ENCODE measurements around the gene TMEM121. TPM values are rescaled to one million over a fixed set of nuclear protein-coding genes. Genes with fewer than 3 reads are reported as not detected.
"Not testable (repeated sequence)": the region's sequence is repeated elsewhere in the genome, so short reads cannot be mapped to it uniquely, and the experiment has no call there.

The TMEM121 gene
- total and polyA plus RNA-seq, 2 donors (not counting 1 experiment from before 2014, with no cell fraction given) = 0.99 to 3.7 TPM

DNA sequence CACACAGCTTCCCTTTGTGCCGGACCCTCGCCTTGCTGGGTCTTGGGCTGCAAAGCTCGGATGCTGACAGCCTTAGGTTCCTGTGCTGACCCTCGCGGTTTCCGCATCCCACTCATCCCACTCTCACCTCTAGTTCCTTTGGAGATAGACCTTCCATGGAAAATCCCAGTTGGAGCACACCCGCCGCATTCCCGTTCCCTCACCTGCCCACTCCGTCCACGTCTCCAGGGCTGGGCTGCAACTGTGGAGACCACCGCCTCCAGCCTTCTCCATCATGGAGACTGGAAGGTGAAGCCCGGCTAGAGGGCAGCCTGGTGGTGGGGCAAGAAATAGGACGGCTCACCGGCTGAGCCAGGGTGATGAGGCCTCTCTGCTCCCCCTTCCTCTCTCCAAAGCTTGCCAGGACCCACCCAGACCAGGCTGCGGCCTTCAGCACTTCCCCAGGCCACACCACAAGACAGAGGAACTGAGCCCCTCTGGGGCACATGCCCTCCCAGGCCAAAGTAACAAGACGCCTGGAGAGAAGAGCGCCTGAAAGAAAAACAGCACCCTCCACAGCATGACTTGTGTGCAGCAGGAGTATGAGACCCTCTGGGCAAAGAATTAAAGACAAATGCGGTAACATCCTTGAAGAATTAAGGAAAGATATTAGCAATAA, 15.0 kb downstream of the TMEM121 start:
- no peak for TF ChIP-seq EZH2 (IDR thresholded peaks at IDR 0.05; ENCODE audit: borderline replicate concordance, insufficient read depth, low read depth, low read length, poor library complexity, severe bottlenecking)
- TF ChIP-seq, protein P1, sequence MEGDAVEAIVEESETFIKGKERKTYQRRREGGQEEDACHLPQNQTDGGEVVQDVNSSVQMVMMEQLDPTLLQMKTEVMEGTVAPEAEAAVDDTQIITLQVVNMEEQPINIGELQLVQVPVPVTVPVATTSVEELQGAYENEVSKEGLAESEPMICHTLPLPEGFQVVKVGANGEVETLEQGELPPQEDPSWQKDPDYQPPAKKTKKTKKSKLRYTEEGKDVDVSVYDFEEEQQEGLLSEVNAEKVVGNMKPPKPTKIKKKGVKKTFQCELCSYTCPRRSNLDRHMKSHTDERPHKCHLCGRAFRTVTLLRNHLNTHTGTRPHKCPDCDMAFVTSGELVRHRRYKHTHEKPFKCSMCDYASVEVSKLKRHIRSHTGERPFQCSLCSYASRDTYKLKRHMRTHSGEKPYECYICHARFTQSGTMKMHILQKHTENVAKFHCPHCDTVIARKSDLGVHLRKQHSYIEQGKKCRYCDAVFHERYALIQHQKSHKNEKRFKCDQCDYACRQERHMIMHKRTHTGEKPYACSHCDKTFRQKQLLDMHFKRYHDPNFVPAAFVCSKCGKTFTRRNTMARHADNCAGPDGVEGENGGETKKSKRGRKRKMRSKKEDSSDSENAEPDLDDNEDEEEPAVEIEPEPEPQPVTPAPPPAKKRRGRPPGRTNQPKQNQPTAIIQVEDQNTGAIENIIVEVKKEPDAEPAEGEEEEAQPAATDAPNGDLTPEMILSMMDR (IDR thresholded peaks at IDR 0.05) = no peak
- H3K9me3 ChIP-seq (ENCODE audit: control extremely low read depth in 1 of 3, control insufficient read depth in 2 of 3, insufficient read depth in 1 of 3, low read length in 2 of 3) = peaks cover 0 to 7% (median 4%) of the 10 kb centered on the region in 3 donors
- DNase-seq (no peak), ATAC-seq (ENCODE audit: low read depth) (no peak)
- Mint-ChIP-seq H3K4me1 (peaks cover 2% of the 10 kb centered on the region), H3K9me3 (ENCODE audit: insufficient read depth) (peaks cover 2% of the 10 kb centered on the region), H3K4me3 (no peak overlapping the region), H3K27me3 (no peaks in the 10 kb centered on the region), H3K27ac (no peak overlapping the region)
- no peak overlapping the region for H3K4me2 ChIP-seq (replicated peaks; ENCODE audit: low read depth, low read length, poor library complexity, severe bottlenecking)
- intact Hi-C loops (cut with micrococcal nuclease) = no loop called here
- ChIA-PET CTCF (no interaction called here), POLR2A (no interaction called here)
- WGBS (ENCODE audit: insufficient coverage) = 87% methylated on average over 17 of the region's 19 CpGs
- H3K4me3 ChIP-seq (ENCODE audit: control extremely low read depth in 1 of 5, extremely low read depth in 1 of 5, insufficient read depth in 1 of 5, low read depth in 2 of 5, low read length in 4 of 5) = no peak overlapping the region
- peaks cover 0 to 5% (median 0%) of the 10 kb centered on the region in 4 experiments for H3K27me3 ChIP-seq (replicated peaks in 1 of 4; ENCODE audit: control extremely low read depth in 1 of 4, control insufficient read depth in 3 of 4, insufficient read depth in 4 of 4, low read length in 3 of 4)
- peaks cover 3% of the 10 kb centered on the region for H3K79me2 ChIP-seq (ENCODE audit: control insufficient read depth, insufficient read depth, low read length)
- H3K27ac ChIP-seq (ENCODE audit: low read length in 2 of 2) = no peak overlapping the region
- no peaks in the 10 kb centered on the region for H4K20me1 ChIP-seq (ENCODE audit: control insufficient read depth, insufficient read depth, low read length, poor library complexity, severe bottlenecking)
- H2AFZ ChIP-seq (ENCODE audit: insufficient read depth, low read depth, low read length, poor library complexity, severe bottlenecking) = no peak overlapping the region
- no peaks in the 10 kb centered on the region for H3K36me3 ChIP-seq (replicated peaks in 1 of 2; ENCODE audit: control extremely low read depth in 1 of 2, control insufficient read depth in 1 of 2, extremely low read depth in 1 of 2, insufficient read depth in 2 of 2, low read length in 1 of 2)
- H3K9ac ChIP-seq (ENCODE audit: low read length) = no peak overlapping the region
- H3K4me1 ChIP-seq (ENCODE audit: control insufficient read depth in 2 of 2, insufficient read depth in 2 of 2, low read length in 2 of 2) = peaks cover 4 to 7% of the 10 kb centered on the region in 2 donors

DNA sequence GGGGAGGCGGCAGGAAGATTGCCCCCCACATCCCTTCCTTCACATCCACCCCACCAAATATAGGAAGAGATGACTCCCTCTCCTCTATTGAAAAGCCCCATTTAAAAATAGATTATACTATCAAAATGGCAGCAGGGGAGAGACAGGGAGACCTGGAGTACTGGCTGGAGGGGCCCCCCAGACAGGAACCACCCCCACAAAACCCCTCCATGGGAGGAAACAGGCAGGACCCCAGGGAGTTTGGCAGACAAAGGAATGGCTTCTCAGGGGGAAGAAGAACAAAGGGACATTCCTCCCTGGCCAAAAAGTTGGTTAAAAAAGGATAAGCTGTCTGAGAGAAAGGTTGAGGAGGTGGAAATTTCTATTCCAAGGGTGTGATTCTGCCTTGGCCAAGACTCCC, 19.3 kb downstream of the TMEM121 start:
- intact Hi-C loops (cut with micrococcal nuclease); H3K9ac ChIP-seq (ENCODE audit: low read length); H3K27ac Mint-ChIP-seq; POLR2A ChIA-PET; H3K36me3 ChIP-seq (replicated peaks in 1 of 2; ENCODE audit: control extremely low read depth in 1 of 2, control insufficient read depth in 1 of 2, extremely low read depth in 1 of 2, insufficient read depth in 2 of 2, low read length in 1 of 2); H2AFZ ChIP-seq (ENCODE audit: insufficient read depth, low read depth, low read length, poor library complexity, severe bottlenecking); H3K4me3 Mint-ChIP-seq; H3K27me3 Mint-ChIP-seq; H3K9me3 Mint-ChIP-seq (ENCODE audit: insufficient read depth); H3K4me1 ChIP-seq (ENCODE audit: control insufficient read depth in 2 of 2, insufficient read depth in 2 of 2, low read length in 2 of 2); H4K20me1 ChIP-seq (ENCODE audit: control insufficient read depth, insufficient read depth, low read length, poor library complexity, severe bottlenecking); DNase-seq; H3K27ac ChIP-seq (ENCODE audit: low read length in 2 of 2); H3K27me3 ChIP-seq (replicated peaks in 1 of 4; ENCODE audit: control extremely low read depth in 1 of 4, control insufficient read depth in 3 of 4, insufficient read depth in 4 of 4, low read length in 3 of 4); H3K4me2 ChIP-seq (replicated peaks; ENCODE audit: low read depth, low read length, poor library complexity, severe bottlenecking); ATAC-seq (ENCODE audit: low read depth); H3K4me3 ChIP-seq (ENCODE audit: control extremely low read depth in 1 of 5, extremely low read depth in 1 of 5, insufficient read depth in 1 of 5, low read depth in 2 of 5, low read length in 4 of 5); H3K79me2 ChIP-seq (ENCODE audit: control insufficient read depth, insufficient read depth, low read length); H3K4me1 Mint-ChIP-seq: not testable (repeated sequence)
- no CpG with 5 or more reads among the region's 1 CpG for WGBS (ENCODE audit: insufficient coverage)
- H3K9me3 ChIP-seq (ENCODE audit: control extremely low read depth in 1 of 3, control insufficient read depth in 2 of 3, insufficient read depth in 1 of 3, low read length in 2 of 3) = peaks cover 0 to 16% (median 4%) of the 10 kb centered on the region in 3 donors
- CTCF ChIA-PET = interaction anchor here (1.0 to 1.4 kb wide), 2 partner anchors 13 to 876 kb away, joined by 4 to 5 read pairs; no protein-coding TSS in a partner anchor

DNA sequence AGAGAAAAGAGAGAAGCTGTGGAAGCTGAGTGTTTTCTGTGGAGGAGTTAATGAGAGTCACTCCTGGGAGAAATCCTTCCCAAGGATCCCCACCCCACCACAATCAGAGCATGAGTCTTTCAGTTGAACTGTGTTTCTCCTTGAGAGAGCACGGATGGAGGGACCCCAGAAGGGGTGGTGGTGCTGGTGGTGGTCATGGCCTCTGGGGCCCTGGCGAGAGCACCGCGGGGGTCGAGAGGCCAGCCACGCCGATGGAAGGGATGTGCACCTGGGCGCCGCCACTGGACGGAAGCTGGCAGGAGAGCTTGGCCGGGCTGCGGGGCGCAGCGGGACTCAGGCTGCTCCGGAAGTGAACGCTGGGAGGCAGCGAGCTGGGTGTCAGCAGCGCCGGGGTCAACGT, 20.0 kb downstream of the TMEM121 start:
- H3K4me3 ChIP-seq (ENCODE audit: control extremely low read depth in 1 of 5, extremely low read depth in 1 of 5, insufficient read depth in 1 of 5, low read depth in 2 of 5, low read length in 4 of 5); H3K27ac ChIP-seq (ENCODE audit: low read length in 2 of 2); ATAC-seq (ENCODE audit: low read depth); H3K4me3 Mint-ChIP-seq; POLR2A ChIA-PET; H3K27ac Mint-ChIP-seq; H3K4me1 ChIP-seq (ENCODE audit: control insufficient read depth in 2 of 2, insufficient read depth in 2 of 2, low read length in 2 of 2); H3K27me3 Mint-ChIP-seq; H3K27me3 ChIP-seq (replicated peaks in 1 of 4; ENCODE audit: control extremely low read depth in 1 of 4, control insufficient read depth in 3 of 4, insufficient read depth in 4 of 4, low read length in 3 of 4); intact Hi-C loops (cut with micrococcal nuclease); H3K4me1 Mint-ChIP-seq; H3K36me3 ChIP-seq (replicated peaks in 1 of 2; ENCODE audit: control extremely low read depth in 1 of 2, control insufficient read depth in 1 of 2, extremely low read depth in 1 of 2, insufficient read depth in 2 of 2, low read length in 1 of 2); CTCF ChIA-PET; H3K9ac ChIP-seq (ENCODE audit: low read length); H2AFZ ChIP-seq (ENCODE audit: insufficient read depth, low read depth, low read length, poor library complexity, severe bottlenecking); DNase-seq; H3K4me2 ChIP-seq (replicated peaks; ENCODE audit: low read depth, low read length, poor library complexity, severe bottlenecking); H4K20me1 ChIP-seq (ENCODE audit: control insufficient read depth, insufficient read depth, low read length, poor library complexity, severe bottlenecking); H3K79me2 ChIP-seq (ENCODE audit: control insufficient read depth, insufficient read depth, low read length); H3K9me3 Mint-ChIP-seq (ENCODE audit: insufficient read depth): not testable (repeated sequence)
- H3K9me3 ChIP-seq (ENCODE audit: control extremely low read depth in 1 of 3, control insufficient read depth in 2 of 3, insufficient read depth in 1 of 3, low read length in 2 of 3) = peaks cover 0 to 16% (median 4%) of the 10 kb centered on the region in 3 donors
- WGBS (ENCODE audit: insufficient coverage) = no CpG with 5 or more reads among the region's 20 CpGs
